Neutrophil (primary cell): ENCODE results near the gene UNC5B.

Source experiments
- H3K27ac ChIP-seq: fragments of 200-600 bp; sonication (generic); 2 replicates; pipeline ENCODE4 v1.5.1; 2016; ENCODE audit warnings: mild to moderate bottlenecking, moderate library complexity
- H3K27me3 ChIP-seq: fragments of 200-600 bp; sonication (generic); 2 replicates; pipeline ENCODE4 v1.6.0; 2016; ENCODE audit warnings: mild to moderate bottlenecking
- H3K36me3 ChIP-seq: fragments of 200-600 bp; sonication (generic); 2 replicates; pipeline ENCODE4 v1.5.1; 2017
- H3K4me1 ChIP-seq, 2 experiments: fragments of 200-600 bp in 1 of 2; sonication (generic) in 1 of 2; 1 replicate in 1 of 2; 2 replicates in 1 of 2; pipeline versions ENCODE4 v1.5.1 to v1.6.1; 2013 to 2016; ENCODE audit warnings: low read depth in 1 of 2, low read length in 1 of 2, mild to moderate bottlenecking in 1 of 2, moderate library complexity in 1 of 2; ENCODE audit not compliant: control insufficient read depth in 1 of 2, insufficient read depth in 1 of 2
- H3K4me3 ChIP-seq, 2 experiments: fragments of 200-600 bp in 1 of 2; sonication (generic) in 1 of 2; 1 replicate in 1 of 2; 2 replicates in 1 of 2; pipeline ENCODE4 v1.5.1; 2013 to 2016; ENCODE audit warnings: low read depth in 1 of 2, low read length in 1 of 2, mild to moderate bottlenecking in 1 of 2, moderate library complexity in 1 of 2
- H3K9me3 ChIP-seq: fragments of 200-600 bp; sonication (generic); 2 replicates; pipeline ENCODE4 v1.5.1; 2016
- TF ChIP-seq, protein P1 (sequence below): fragments of 200-600 bp; sonication (generic); IDR thresholded peaks from 2 replicates; pipeline ENCODE4 v1.5.1; 2016; ENCODE audit warnings: antibody characterized with exemption

The UNC5B gene

GRCh38 chr10:71244431-71245419 is 32.4 kb downstream of the UNC5B start:
- Histone ChIP-seq H3K4me3 (no peak overlapping the region), H3K27me3 (peaks cover 23% of the 10 kb centered on the region), H3K27ac (no peak overlapping the region), H3K36me3 (no peaks in the 10 kb centered on the region), H3K4me1 (no peaks in the 10 kb centered on the region), H3K9me3 (no peaks in the 10 kb centered on the region)
- TF ChIP-seq, protein P1, sequence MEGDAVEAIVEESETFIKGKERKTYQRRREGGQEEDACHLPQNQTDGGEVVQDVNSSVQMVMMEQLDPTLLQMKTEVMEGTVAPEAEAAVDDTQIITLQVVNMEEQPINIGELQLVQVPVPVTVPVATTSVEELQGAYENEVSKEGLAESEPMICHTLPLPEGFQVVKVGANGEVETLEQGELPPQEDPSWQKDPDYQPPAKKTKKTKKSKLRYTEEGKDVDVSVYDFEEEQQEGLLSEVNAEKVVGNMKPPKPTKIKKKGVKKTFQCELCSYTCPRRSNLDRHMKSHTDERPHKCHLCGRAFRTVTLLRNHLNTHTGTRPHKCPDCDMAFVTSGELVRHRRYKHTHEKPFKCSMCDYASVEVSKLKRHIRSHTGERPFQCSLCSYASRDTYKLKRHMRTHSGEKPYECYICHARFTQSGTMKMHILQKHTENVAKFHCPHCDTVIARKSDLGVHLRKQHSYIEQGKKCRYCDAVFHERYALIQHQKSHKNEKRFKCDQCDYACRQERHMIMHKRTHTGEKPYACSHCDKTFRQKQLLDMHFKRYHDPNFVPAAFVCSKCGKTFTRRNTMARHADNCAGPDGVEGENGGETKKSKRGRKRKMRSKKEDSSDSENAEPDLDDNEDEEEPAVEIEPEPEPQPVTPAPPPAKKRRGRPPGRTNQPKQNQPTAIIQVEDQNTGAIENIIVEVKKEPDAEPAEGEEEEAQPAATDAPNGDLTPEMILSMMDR: no peak

DNA sequence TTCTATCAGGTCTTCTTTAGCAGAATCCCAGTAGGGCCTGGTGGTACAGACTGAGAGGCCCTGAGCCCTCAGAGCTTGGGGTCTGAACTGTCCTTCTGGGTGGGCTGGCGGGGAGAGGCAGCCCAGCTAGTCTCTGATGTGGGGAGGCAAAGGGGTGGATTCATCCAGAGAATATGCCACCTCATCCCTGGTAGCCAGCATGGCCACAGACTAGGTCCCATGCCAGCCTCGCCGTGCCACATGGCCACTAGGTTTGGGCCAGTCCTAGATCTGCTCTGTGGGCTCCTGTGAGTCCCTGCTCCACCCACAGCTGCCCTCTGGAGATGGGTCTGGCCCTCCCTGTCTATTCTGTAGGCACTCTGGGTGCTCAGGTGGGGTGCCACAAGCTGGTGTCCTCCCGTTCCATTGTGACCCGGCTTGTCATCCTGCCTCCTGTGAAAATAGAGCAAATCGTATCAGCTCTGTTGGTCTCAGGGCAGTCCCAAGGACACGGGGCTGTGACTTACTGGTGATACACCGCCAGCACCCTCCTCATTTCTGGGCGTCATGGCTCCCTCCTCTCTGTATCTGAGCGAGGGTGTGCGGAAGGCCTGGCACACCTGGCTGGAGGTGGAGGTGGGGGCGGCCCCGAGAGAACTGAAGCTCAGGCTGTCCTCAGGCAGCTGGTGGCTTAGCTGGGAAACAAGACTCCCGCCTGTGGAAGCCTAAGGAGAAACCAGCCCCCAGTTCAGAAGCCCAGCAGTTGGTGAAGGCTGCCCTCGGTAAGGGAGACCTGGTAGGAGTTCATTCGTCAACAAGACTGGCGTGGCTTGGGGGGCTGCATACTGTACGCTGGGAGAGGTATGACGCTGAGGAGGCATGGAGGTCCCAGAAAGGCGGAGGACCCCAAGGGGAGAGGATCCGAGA is 33.3 kb downstream of the UNC5B start:
- Histone ChIP-seq H3K27me3 (peaks cover 23% of the 10 kb centered on the region), H3K27ac (no peak overlapping the region), H3K4me1 (no peaks in the 10 kb centered on the region), H3K36me3 (no peaks in the 10 kb centered on the region), H3K9me3 (no peaks in the 10 kb centered on the region), H3K4me3 (no peak overlapping the region)
- TF ChIP-seq, protein P1: no peak

DNA sequence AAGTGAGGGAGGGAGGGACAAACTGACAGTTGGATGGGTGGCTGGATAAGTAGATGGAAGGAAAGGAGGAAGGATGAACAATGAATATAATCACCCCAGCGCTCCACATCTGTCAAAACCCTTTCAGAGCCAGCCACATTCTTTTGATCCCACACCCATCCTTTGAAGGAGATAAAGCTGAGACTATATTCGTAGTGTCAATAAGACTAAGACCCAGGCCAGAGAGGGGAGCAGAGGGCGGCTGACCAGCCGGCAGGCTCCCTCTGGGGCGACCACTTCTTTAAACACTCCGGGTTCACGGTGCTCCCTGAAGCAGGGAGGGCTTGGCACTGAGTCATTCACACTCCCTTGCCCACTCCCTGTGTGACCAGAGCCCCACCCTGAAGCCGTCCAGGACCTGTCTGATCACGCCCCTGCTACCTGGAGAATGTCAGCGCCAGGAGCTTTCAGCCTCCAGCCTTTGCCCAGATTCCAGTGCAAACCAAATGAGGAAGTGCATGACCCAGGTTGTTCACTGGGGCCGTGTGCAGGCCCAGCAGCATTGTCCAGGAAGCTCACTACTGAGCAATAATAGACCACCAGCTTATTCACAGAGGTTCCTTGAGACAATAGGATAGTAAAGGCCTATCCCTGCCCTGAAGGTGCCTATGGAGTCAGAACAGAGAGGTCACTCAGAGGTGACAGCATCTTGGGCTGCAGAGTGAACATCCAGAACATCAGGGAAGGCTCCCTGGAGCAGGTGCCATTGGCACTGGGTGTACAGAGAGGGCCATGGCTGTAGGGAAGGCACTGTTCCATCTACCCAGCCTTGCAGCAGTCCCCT is 34.4 kb downstream of the UNC5B start:
- Histone ChIP-seq H3K9me3 (no peaks in the 10 kb centered on the region), H3K36me3 (no peaks in the 10 kb centered on the region), H3K27me3 (peaks cover 23% of the 10 kb centered on the region), H3K4me1 (no peaks in the 10 kb centered on the region), H3K27ac (no peak overlapping the region), H3K4me3 (no peak overlapping the region)
- TF ChIP-seq, protein P1: no peak

DNA sequence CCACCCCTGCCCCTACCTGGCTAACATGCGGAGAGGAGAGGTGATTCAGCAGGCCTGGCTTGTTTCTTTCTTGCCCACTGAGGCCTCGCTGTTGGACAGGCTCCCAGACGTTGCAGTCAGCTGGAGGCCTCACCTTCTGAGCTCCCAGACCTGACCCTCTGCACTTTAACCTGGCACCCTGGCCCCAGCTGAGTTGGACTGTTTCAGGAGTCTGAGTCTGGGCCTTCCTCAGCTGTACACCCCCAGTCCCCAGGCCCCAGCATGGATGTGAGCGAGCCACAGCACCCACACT is 35.0 kb downstream of the UNC5B start:
- no peaks in the 10 kb centered on the region for H3K36me3 ChIP-seq
- peaks cover 23% of the 10 kb centered on the region for H3K27me3 ChIP-seq
- TF ChIP-seq, protein P1: no peak
- H3K4me3 ChIP-seq: no peak overlapping the region
- H3K27ac ChIP-seq: no peak overlapping the region
- H3K9me3 ChIP-seq: no peaks in the 10 kb centered on the region
- H3K4me1 ChIP-seq: no peaks in the 10 kb centered on the region

- Histone ChIP-seq H3K36me3 (no peaks in the 10 kb centered on the region), H3K9me3 (no peaks in the 10 kb centered on the region), H3K27ac (no peak overlapping the region), H3K27me3 (peaks cover 23% of the 10 kb centered on the region), H3K4me1 (no peaks in the 10 kb centered on the region), H3K4me3 (no peak overlapping the region)
- TF ChIP-seq, protein P1: no peak
These were observed 35.4 kb downstream of the UNC5B start for GRCh38 chr10:71247804-71248203.
